Esophagus muscularis mucosa (tissue), 4 donors: ENCODE measurements around the gene EHMT2. TPM values are rescaled to one million over a fixed set of nuclear protein-coding genes. Genes with fewer than 3 reads are reported as not detected.

Experiments used
- DNase-seq: peaks from one replicate; pipeline ENCODE4 v3.0.0-alpha.2; 2017; ENCODE audit errors: extremely low spot score
- H3K27ac ChIP-seq, 4 donors: fragments of 200-600 bp; sonication (generic); replicated peaks in 1 of 4; 1 replicate in 3 of 4; 2 replicates in 1 of 4; pipeline ENCODE4 v1.5.1; 2016 to 2019; ENCODE audit warnings: mild to moderate bottlenecking in 1 of 4
- H3K27me3 ChIP-seq, 4 donors: fragments of 200-600 bp; sonication (generic); one replicate each; pipeline versions ENCODE4 v1.5.1 to v1.6.0; 2016 to 2019
- H3K36me3 ChIP-seq, 4 donors: fragments of 200-600 bp; sonication (generic); one replicate each; pipeline ENCODE4 v1.5.1; 2016 to 2019
- H3K4me1 ChIP-seq, 4 donors: fragments of 200-600 bp; sonication (generic); one replicate each; pipeline ENCODE4 v1.5.1; 2016 to 2019
- H3K4me3 ChIP-seq, 4 donors: fragments of 200-600 bp; sonication (generic); 1 replicate in 2 of 4; 2 replicates in 2 of 4; pipeline ENCODE4 v1.5.1; 2016 to 2019; ENCODE audit warnings: mild to moderate bottlenecking in 4 of 4, moderate library complexity in 1 of 4
- H3K9me3 ChIP-seq, 4 donors: fragments of 200-600 bp; sonication (generic); 1 replicate in 3 of 4; 2 replicates in 1 of 4; pipeline ENCODE4 v1.5.1; 2016 to 2019
- EP300 ChIP-seq: sonication (generic); formaldehyde crosslinking; IDR thresholded peaks from one replicate; pipeline ENCODE4 v1.6.1; 2017; ENCODE audit warnings: antibody characterized with exemption
- POLR2A ChIP-seq: fragments of 450-650 bp; IDR thresholded peaks from one replicate; pipeline ENCODE4 v1.6.1; 2017; ENCODE audit warnings: antibody characterized with exemption, moderate library complexity, mild to moderate bottlenecking, low read depth
- POLR2AphosphoS5 ChIP-seq, 2 donors: sonication (generic); formaldehyde crosslinking; IDR thresholded peaks; one replicate each; pipeline ENCODE4 v1.6.1; 2017; ENCODE audit warnings: antibody characterized with exemption in 2 of 2
- WGBS: methylation state at CpG from one replicate; pipeline ENCODE4 v1.1.5; 2018; 5-methylcytosine and 5-hydroxymethylcytosine counted together
- intact Hi-C: fragments of 100-400 bp; cut with DNase I; formaldehyde crosslinking; loops from one replicate; pipeline ENCODE4 v1.15.1; 2023
- total RNA-seq, 4 donors: library from RNA; depleted of rRNA; stranded (reverse); fragments of >200 nt; gene quantifications; one replicate each; pipeline versions ENCODE4 v1.1.0 to v1.2.1, GENCODE V29; 2016
- TF ChIP-seq, protein P1 (sequence below), 3 experiments: fragments of 200-600 bp in 2 of 3; fragments of 450-650 bp in 1 of 3; sonication (generic) in 2 of 3; IDR thresholded peaks; one replicate each; pipeline ENCODE4 v1.5.1; 2017 to 2019; ENCODE audit warnings: antibody characterized with exemption in 3 of 3, mild to moderate bottlenecking in 2 of 3, moderate library complexity in 1 of 3

EHMT2 gene
- total RNA-seq, 4 donors from 2014 or later = 25.7 to 48.4 (median 38.1) TPM

- Histone ChIP-seq H3K27ac (no peak overlapping the region), H3K9me3 (no peaks in the 10 kb centered on the region), H3K27me3 (no peaks in the 10 kb centered on the region), H3K4me3 (no peak overlapping the region), H3K36me3 (peaks cover 23 to 29% (median 28%) of the 10 kb centered on the region in 4 donors), H3K4me1 (no peaks in the 10 kb centered on the region)
- DNase-seq = no peak
- 75% methylated on average over 3 of the region's 3 CpGs for WGBS
- intact Hi-C loops = no loop called here
- TF ChIP-seq, protein P1, sequence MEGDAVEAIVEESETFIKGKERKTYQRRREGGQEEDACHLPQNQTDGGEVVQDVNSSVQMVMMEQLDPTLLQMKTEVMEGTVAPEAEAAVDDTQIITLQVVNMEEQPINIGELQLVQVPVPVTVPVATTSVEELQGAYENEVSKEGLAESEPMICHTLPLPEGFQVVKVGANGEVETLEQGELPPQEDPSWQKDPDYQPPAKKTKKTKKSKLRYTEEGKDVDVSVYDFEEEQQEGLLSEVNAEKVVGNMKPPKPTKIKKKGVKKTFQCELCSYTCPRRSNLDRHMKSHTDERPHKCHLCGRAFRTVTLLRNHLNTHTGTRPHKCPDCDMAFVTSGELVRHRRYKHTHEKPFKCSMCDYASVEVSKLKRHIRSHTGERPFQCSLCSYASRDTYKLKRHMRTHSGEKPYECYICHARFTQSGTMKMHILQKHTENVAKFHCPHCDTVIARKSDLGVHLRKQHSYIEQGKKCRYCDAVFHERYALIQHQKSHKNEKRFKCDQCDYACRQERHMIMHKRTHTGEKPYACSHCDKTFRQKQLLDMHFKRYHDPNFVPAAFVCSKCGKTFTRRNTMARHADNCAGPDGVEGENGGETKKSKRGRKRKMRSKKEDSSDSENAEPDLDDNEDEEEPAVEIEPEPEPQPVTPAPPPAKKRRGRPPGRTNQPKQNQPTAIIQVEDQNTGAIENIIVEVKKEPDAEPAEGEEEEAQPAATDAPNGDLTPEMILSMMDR (IDR thresholded peaks at IDR 0.05) = no peak
- no peak for TF ChIP-seq POLR2AphosphoS5 (IDR thresholded peaks at IDR 0.05)
- no peak for TF ChIP-seq EP300
- no peak for TF ChIP-seq POLR2A
Observed at GRCh38 chr6:31877125-31877650, 20.3 kb downstream of the EHMT2 start.

DNA sequence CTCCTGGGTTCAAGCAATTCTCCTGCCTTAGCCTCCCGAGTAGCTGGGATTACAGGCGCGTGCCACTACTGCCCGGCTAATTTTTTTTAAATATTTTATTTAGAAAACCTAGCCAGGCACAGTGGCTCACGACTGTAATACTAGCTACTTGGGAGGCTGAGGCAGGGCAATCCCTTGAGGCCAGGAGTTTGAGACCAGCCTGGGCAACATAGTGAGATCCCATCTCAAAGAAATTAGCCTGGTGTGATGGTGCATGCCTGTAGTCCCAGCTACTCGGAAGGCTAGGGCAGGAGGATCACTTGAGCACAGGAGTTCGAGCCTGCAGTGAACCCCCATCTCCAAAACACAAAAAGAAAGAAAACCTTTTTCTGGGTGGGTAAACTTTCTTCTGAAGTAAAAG is 21.1 kb downstream of the EHMT2 start:
- no peaks in the 10 kb centered on the region for H3K4me1 ChIP-seq
- no peak overlapping the region for H3K4me3 ChIP-seq
- H3K36me3 ChIP-seq = peaks cover 18 to 21% (median 19%) of the 10 kb centered on the region in 4 donors
- no peaks in the 10 kb centered on the region for H3K27me3 ChIP-seq
- no peak overlapping the region for H3K27ac ChIP-seq
- H3K9me3 ChIP-seq = no peaks in the 10 kb centered on the region
- WGBS = 85% methylated on average over 7 of the region's 7 CpGs
- no peak for DNase-seq
- intact Hi-C loops = no loop called here
- TF ChIP-seq EP300 (no peak), POLR2AphosphoS5 (IDR thresholded peaks at IDR 0.05) (no peak)

GRCh38 chr6:31875877-31876276 is 21.6 kb downstream of the EHMT2 start:
- intact Hi-C loops = no loop called here
- no peak overlapping the region for H3K4me3 ChIP-seq
- no peak for DNase-seq
- TF ChIP-seq POLR2AphosphoS5 (IDR thresholded peaks at IDR 0.05) (no peak), POLR2A (no peak), EP300 (no peak)
- TF ChIP-seq, protein P1 (IDR thresholded peaks at IDR 0.05) = no peak
- H3K36me3 ChIP-seq = peaks cover 14 to 16% (median 15%) of the 10 kb centered on the region in 4 donors
- H3K9me3 ChIP-seq = no peaks in the 10 kb centered on the region
- H3K4me1 ChIP-seq = no peaks in the 10 kb centered on the region
- H3K27ac ChIP-seq = no peak overlapping the region
- H3K27me3 ChIP-seq = no peaks in the 10 kb centered on the region
- 68% methylated on average over 5 of the region's 5 CpGs for WGBS

GRCh38 chr6:31874836-31875572 is 22.5 kb downstream of the EHMT2 start:
- intact Hi-C loops = no loop called here
- no peaks in the 10 kb centered on the region for H3K27me3 ChIP-seq
- H3K4me1 ChIP-seq = no peaks in the 10 kb centered on the region
- H3K4me3 ChIP-seq = no peak overlapping the region
- no peak for DNase-seq
- H3K27ac ChIP-seq = no peak overlapping the region
- H3K9me3 ChIP-seq = no peaks in the 10 kb centered on the region
- 80% methylated on average over 5 of the region's 5 CpGs for WGBS
- TF ChIP-seq, protein P1 (IDR thresholded peaks at IDR 0.05) = no peak
- no peak for TF ChIP-seq POLR2AphosphoS5 (IDR thresholded peaks at IDR 0.05)
- no peak for TF ChIP-seq EP300
- TF ChIP-seq POLR2A = no peak
- H3K36me3 ChIP-seq = peaks cover 5 to 7% (median 6%) of the 10 kb centered on the region in 4 donors

- Histone ChIP-seq H3K4me3 (no peak overlapping the region), H3K4me1 (no peaks in the 10 kb centered on the region), H3K27me3 (no peaks in the 10 kb centered on the region), H3K36me3 (no peaks in the 10 kb centered on the region), H3K27ac (no peak overlapping the region), H3K9me3 (no peaks in the 10 kb centered on the region)
- no peak for DNase-seq
- no peak for TF ChIP-seq EP300
- no peak for TF ChIP-seq POLR2A
- no peak for TF ChIP-seq POLR2AphosphoS5 (IDR thresholded peaks at IDR 0.05)
- TF ChIP-seq, protein P1 (IDR thresholded peaks at IDR 0.05) = no peak
- 57% methylated on average over 4 of the region's 4 CpGs for WGBS
- intact Hi-C loops = no loop called here
Observed at GRCh38 chr6:31874084-31874670, 23.3 kb downstream of the EHMT2 start.
